Measurements from ENCODE around the gene CTSW. TPM values are rescaled to one million over a fixed set of nuclear protein-coding genes. Genes with fewer than 3 reads are reported as not detected.

The CTSW gene
- polyA plus RNA-seq, 1 donor (not counting 4 experiments of a cell fraction or from before 2014, with no cell fraction given): not detected

DNA sequence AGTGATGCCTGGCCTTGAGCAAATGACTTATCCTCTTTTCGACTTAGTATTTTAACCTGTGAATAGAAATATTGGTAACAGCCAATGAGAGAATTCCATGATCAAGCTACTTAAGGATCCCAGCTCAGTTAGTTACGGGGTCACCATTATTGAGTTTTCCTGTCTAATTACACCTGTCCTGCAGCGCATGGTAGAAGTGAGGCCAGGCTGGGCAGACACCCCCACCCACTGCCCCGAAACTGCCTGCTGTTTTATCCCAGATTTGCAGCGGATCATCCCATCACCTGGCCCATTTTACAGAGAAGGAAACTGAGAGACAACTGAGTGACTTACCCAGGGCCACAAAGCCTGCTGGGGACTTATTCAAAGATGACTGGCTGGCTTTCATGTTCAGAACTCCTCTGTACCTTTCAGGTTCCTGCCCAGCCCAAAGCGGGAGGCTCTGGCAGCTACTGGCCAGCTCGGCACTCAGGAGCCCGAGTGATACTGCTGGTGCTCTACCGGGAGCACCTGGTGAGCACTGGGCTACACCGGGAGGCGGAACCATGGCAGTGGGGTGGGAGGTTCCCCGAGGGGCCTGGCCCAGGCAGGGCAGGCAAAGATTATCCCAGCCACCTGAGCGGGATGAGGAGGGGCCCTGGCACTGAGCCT is 18.0 kb upstream of the CTSW start:
- DNase-seq (ENCODE audit: low read depth, low spot score) (no peak), FAIRE-seq (no peak)
- peak overlapping the region; percentile 92 for H3K4me2 ChIP-seq (ENCODE audit: control insufficient read depth, extremely low read depth, insufficient read depth, low read depth, low read length)
- no peaks in the 10 kb centered on the region for H3K27me3 ChIP-seq (ENCODE audit: control insufficient read depth, extremely low read depth, insufficient read depth, low read length)
- peaks cover 32 to 45% of the 10 kb centered on the region in 2 experiments for H3K36me3 ChIP-seq (ENCODE audit: control insufficient read depth in 2 of 2, extremely low read depth in 1 of 2, insufficient read depth in 2 of 2, low read length in 2 of 2)
- H3K9me3 ChIP-seq (ENCODE audit: control insufficient read depth, low read depth, low read length): no peaks in the 10 kb centered on the region
- no peak overlapping the region for H2AFZ ChIP-seq (ENCODE audit: control insufficient read depth, low read length)
- dilution Hi-C loops (cut with MboI; ENCODE audit: extremely low pct_ligation_motif_present, low sequenced_read_pairs): no loop called here
- H3K27ac ChIP-seq (ENCODE audit: control insufficient read depth, insufficient read depth, low read length): peak overlapping the region; percentile 90
- peak overlapping the region; percentile 83 to 96 (median 91) for H3K4me3 ChIP-seq (ENCODE audit: control insufficient read depth in 2 of 3, extremely low read depth in 1 of 3, insufficient read depth in 2 of 3, low read depth in 1 of 3, low read length in 3 of 3)
- no peaks in the 10 kb centered on the region for H3K9me1 ChIP-seq (ENCODE audit: control insufficient read depth, extremely low read depth, insufficient read depth, low read length)
- H3K4me1 ChIP-seq (ENCODE audit: control insufficient read depth, extremely low read depth, insufficient read depth, low read length): peaks cover 18% of the 10 kb centered on the region
- TF ChIP-seq, protein P1, sequence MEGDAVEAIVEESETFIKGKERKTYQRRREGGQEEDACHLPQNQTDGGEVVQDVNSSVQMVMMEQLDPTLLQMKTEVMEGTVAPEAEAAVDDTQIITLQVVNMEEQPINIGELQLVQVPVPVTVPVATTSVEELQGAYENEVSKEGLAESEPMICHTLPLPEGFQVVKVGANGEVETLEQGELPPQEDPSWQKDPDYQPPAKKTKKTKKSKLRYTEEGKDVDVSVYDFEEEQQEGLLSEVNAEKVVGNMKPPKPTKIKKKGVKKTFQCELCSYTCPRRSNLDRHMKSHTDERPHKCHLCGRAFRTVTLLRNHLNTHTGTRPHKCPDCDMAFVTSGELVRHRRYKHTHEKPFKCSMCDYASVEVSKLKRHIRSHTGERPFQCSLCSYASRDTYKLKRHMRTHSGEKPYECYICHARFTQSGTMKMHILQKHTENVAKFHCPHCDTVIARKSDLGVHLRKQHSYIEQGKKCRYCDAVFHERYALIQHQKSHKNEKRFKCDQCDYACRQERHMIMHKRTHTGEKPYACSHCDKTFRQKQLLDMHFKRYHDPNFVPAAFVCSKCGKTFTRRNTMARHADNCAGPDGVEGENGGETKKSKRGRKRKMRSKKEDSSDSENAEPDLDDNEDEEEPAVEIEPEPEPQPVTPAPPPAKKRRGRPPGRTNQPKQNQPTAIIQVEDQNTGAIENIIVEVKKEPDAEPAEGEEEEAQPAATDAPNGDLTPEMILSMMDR (optimal IDR thresholded peaks at IDR 0.05 in 1 of 3, IDR thresholded peaks at IDR 0.05 in 1 of 3, conservative IDR thresholded peaks at IDR 0.05 in 1 of 3; ENCODE audit: extremely low read depth in 1 of 3, insufficient read depth in 2 of 3, low read length in 3 of 3): no peak
- no peak for TF ChIP-seq EZH2 (IDR thresholded peaks at IDR 0.05; ENCODE audit: low read length)
- H3K79me2 ChIP-seq (ENCODE audit: control insufficient read depth, insufficient read depth, low read length): peaks cover 42% of the 10 kb centered on the region
- peak overlapping the region; percentile 83 for H3K9ac ChIP-seq (ENCODE audit: control insufficient read depth, extremely low read depth, insufficient read depth, low read length)
- peaks cover 7% of the 10 kb centered on the region for H4K20me1 ChIP-seq (ENCODE audit: control insufficient read depth, extremely low read depth, insufficient read depth, low read length)

DNA sequence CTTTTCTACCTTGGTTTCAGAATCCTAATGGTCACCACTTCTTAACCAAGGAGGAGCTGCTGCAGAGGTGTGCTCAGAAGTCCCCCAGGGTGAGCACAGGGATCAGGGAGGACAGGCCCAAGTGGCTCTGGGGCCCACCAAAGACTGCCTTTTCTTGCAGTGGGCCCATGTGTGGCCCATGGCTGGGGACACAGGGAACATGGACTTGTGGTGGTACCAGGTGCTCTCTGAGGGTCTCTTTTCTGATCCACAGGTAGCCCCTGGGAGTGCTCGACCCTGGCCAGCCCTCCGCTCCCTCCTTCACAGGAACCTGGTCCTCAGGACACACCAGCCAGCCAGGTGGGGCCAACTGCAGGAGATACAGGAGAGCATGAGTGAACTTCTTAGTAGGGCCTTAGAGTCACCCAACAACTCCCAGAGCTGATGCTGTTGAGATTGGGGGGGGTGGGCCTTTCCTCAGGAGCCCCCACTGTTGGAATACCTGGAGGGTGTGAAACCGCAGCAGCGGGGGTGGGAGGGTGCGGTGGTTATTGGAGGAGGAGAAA is 17.4 kb upstream of the CTSW start:
- Histone ChIP-seq H3K9ac (ENCODE audit: control insufficient read depth, extremely low read depth, insufficient read depth, low read length) (no peak overlapping the region), H3K79me2 (ENCODE audit: control insufficient read depth, insufficient read depth, low read length) (peaks cover 36% of the 10 kb centered on the region), H3K9me3 (ENCODE audit: control insufficient read depth, low read depth, low read length) (no peaks in the 10 kb centered on the region), H3K9me1 (ENCODE audit: control insufficient read depth, extremely low read depth, insufficient read depth, low read length) (no peaks in the 10 kb centered on the region), H3K36me3 (ENCODE audit: control insufficient read depth in 2 of 2, extremely low read depth in 1 of 2, insufficient read depth in 2 of 2, low read length in 2 of 2) (peaks cover 34 to 44% of the 10 kb centered on the region in 2 experiments), H3K4me1 (ENCODE audit: control insufficient read depth, extremely low read depth, insufficient read depth, low read length) (peaks cover 18% of the 10 kb centered on the region), H3K27me3 (ENCODE audit: control insufficient read depth, extremely low read depth, insufficient read depth, low read length) (no peaks in the 10 kb centered on the region), H3K4me2 (ENCODE audit: control insufficient read depth, extremely low read depth, insufficient read depth, low read depth, low read length) (peak overlapping the region; percentile 92), H3K27ac (ENCODE audit: control insufficient read depth, insufficient read depth, low read length) (no peak overlapping the region), H3K4me3 (ENCODE audit: control insufficient read depth in 2 of 3, extremely low read depth in 1 of 3, insufficient read depth in 2 of 3, low read depth in 1 of 3, low read length in 3 of 3) (no peak overlapping the region), H4K20me1 (ENCODE audit: control insufficient read depth, extremely low read depth, insufficient read depth, low read length) (peaks cover 1% of the 10 kb centered on the region), H2AFZ (ENCODE audit: control insufficient read depth, low read length) (no peak overlapping the region)
- dilution Hi-C loops (cut with MboI; ENCODE audit: extremely low pct_ligation_motif_present, low sequenced_read_pairs): no loop called here
- FAIRE-seq (no peak), DNase-seq (ENCODE audit: low read depth, low spot score) (no peak)
- no peak for TF ChIP-seq EZH2 (IDR thresholded peaks at IDR 0.05; ENCODE audit: low read length)
- TF ChIP-seq, protein P1 (optimal IDR thresholded peaks at IDR 0.05 in 1 of 3, IDR thresholded peaks at IDR 0.05 in 1 of 3, conservative IDR thresholded peaks at IDR 0.05 in 1 of 3; ENCODE audit: extremely low read depth in 1 of 3, insufficient read depth in 2 of 3, low read length in 3 of 3): no peak
